OCI-LY3 (cell line): ENCODE data around the gene TMEM125.

Experiments
- EZH2phosphoT487 ChIP-seq: fragments of 200-600 bp; shearing (Covaris generic); IDR thresholded peaks from 2 replicates; pipeline ENCODE4 v1.6.1; 2018; ENCODE audit warnings: antibody characterized with exemption, mixed run types, low read depth
- TF ChIP-seq, protein P1 (sequence below): fragments of 200-600, 300-600 bp; sonication (generic); IDR thresholded peaks from 2 replicates; pipeline ENCODE4 v1.5.1; 2014; ENCODE audit warnings: antibody characterized with exemption, low read length, low read depth

DNA sequence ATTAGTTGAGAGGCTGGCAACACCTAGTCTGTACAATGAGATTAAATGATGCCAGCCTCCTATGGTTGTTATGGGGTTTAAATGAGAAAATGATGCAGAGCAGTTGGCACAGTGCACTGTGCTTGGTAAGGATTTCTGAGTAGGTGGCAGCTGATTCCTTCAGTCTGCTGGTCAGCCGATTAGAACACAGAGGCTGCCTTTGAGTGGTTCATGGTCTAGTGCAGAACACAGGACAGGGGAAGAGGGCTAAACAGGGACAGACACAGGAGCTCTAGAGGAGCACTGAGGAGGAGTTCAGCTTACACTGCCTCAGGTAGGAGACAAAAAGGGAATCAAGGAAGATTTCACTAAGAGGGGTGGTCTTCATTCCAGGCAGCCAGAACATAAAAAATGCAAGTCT, 32.4 kb downstream of the TMEM125 start:
- TF ChIP-seq, protein P1, sequence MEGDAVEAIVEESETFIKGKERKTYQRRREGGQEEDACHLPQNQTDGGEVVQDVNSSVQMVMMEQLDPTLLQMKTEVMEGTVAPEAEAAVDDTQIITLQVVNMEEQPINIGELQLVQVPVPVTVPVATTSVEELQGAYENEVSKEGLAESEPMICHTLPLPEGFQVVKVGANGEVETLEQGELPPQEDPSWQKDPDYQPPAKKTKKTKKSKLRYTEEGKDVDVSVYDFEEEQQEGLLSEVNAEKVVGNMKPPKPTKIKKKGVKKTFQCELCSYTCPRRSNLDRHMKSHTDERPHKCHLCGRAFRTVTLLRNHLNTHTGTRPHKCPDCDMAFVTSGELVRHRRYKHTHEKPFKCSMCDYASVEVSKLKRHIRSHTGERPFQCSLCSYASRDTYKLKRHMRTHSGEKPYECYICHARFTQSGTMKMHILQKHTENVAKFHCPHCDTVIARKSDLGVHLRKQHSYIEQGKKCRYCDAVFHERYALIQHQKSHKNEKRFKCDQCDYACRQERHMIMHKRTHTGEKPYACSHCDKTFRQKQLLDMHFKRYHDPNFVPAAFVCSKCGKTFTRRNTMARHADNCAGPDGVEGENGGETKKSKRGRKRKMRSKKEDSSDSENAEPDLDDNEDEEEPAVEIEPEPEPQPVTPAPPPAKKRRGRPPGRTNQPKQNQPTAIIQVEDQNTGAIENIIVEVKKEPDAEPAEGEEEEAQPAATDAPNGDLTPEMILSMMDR = no peak
- TF ChIP-seq EZH2phosphoT487 = no peak
